B cell (primary cell): ENCODE data around the gene ARHGEF6. TPM values are rescaled to one million over a fixed set of nuclear protein-coding genes. Genes with fewer than 3 reads are reported as not detected.
A peak's percentile ranks its signal among the peaks of the same experiment; 100 is the strongest.

Source experiments
- ATAC-seq: fragments of 200-7000 bp; cut with Tn5 transposase; one replicate; pipeline ENCODE4 v1.10.0; 2021; ENCODE audit warnings: low read depth, mild to moderate bottlenecking, moderate number of reproducible peaks, moderate library complexity
- CTCF ChIA-PET: fragments of 350-600 bp; sonication (Branson Sonifier 250); formaldehyde crosslinking; loops from one replicate; lab custom pipeline; 2021; ENCODE audit warnings: antibody characterized with exemption, inconsistent platforms; lab: Charles Lee
- POLR2A ChIA-PET: fragments of 350-600 bp; sonication (Branson Sonifier 250); formaldehyde crosslinking; loops from one replicate; lab custom pipeline; 2021; ENCODE audit warnings: antibody characterized with exemption; lab: Charles Lee
- DNase-seq: peaks from one replicate; pipeline ENCODE4 v3.0.0; 2013
- H2AFZ ChIP-seq: 2 replicates; pipeline ENCODE4 v1.6.1; 2012; ENCODE audit warnings: mild to moderate bottlenecking, low read depth, low read length; ENCODE audit not compliant: insufficient read depth, poor library complexity, severe bottlenecking
- H3K27ac ChIP-seq, 2 donors: 1 replicate in 1 of 2; 2 replicates in 1 of 2; pipeline ENCODE4 v1.5.1; 2012 to 2013; ENCODE audit warnings: low read length in 2 of 2, mild to moderate bottlenecking in 2 of 2, moderate library complexity in 1 of 2
- H3K27me3 ChIP-seq, 4 experiments: fragments of 200-600 bp in 1 of 4; sonication (generic) in 1 of 4; replicated peaks in 1 of 4; 1 replicate in 2 of 4; 2 replicates in 2 of 4; pipeline versions ENCODE4 v1.6.1 to v1.7.0; 2013 to 2016; ENCODE audit warnings: low read length in 3 of 4, mild to moderate bottlenecking in 2 of 4, mixed read lengths in 1 of 4, moderate library complexity in 1 of 4; ENCODE audit not compliant: insufficient read depth in 4 of 4, control insufficient read depth in 3 of 4; ENCODE audit errors: control extremely low read depth in 1 of 4
- H3K36me3 ChIP-seq, 2 experiments: replicated peaks in 1 of 2; 1 replicate in 1 of 2; 2 replicates in 1 of 2; pipeline versions ENCODE4 v1.6.1 to v1.7.1; 2013; ENCODE audit warnings: low read length in 1 of 2; ENCODE audit not compliant: insufficient read depth in 2 of 2, control insufficient read depth in 1 of 2; ENCODE audit errors: control extremely low read depth in 1 of 2, extremely low read depth in 1 of 2
- H3K4me1 ChIP-seq, 2 donors: fragments of 200-600 bp in 1 of 2; sonication (generic) in 1 of 2; 1 replicate in 1 of 2; 2 replicates in 1 of 2; pipeline versions ENCODE4 v1.5.1 to v1.6.1; 2013 to 2017; ENCODE audit warnings: low read length in 2 of 2; ENCODE audit not compliant: control insufficient read depth in 2 of 2, insufficient read depth in 2 of 2
- H3K4me2 ChIP-seq: replicated peaks from 2 replicates; pipeline ENCODE3; 2012; ENCODE audit warnings: mild to moderate bottlenecking, low read depth, low read length; ENCODE audit not compliant: poor library complexity, severe bottlenecking
- H3K4me3 ChIP-seq, 5 experiments: fragments of 200-600 bp in 1 of 5; sonication (generic) in 1 of 5; 1 replicate in 3 of 5; 2 replicates in 2 of 5; pipeline versions ENCODE4 v1.5.1 to v1.7.0; 2011 to 2016; ENCODE audit warnings: low read length in 4 of 5, mild to moderate bottlenecking in 4 of 5, low read depth in 2 of 5, control low read depth in 1 of 5, moderate library complexity in 1 of 5; ENCODE audit not compliant: insufficient read depth in 1 of 5; ENCODE audit errors: control extremely low read depth in 1 of 5, extremely low read depth in 1 of 5
- H3K79me2 ChIP-seq: fragments of 200-600 bp; sonication (generic); one replicate; pipeline ENCODE4 v1.6.0; 2016; ENCODE audit warnings: low read length; ENCODE audit not compliant: control insufficient read depth, insufficient read depth
- H3K9ac ChIP-seq: fragments of 200-600 bp; sonication (generic); 2 replicates; pipeline ENCODE4 v1.6.1; 2017; ENCODE audit warnings: mild to moderate bottlenecking, low read length, moderate library complexity
- H3K9me3 ChIP-seq, 3 donors: one replicate each; pipeline versions ENCODE4 v1.6.1 to v1.7.1; 2013; ENCODE audit warnings: low read length in 2 of 3; ENCODE audit not compliant: control insufficient read depth in 2 of 3, insufficient read depth in 1 of 3; ENCODE audit errors: control extremely low read depth in 1 of 3
- H4K20me1 ChIP-seq: 2 replicates; pipeline ENCODE4 v1.6.0; 2012; ENCODE audit warnings: mild to moderate bottlenecking, low read length; ENCODE audit not compliant: insufficient read depth, control insufficient read depth, poor library complexity, severe bottlenecking
- H3K27ac Mint-ChIP-seq: one replicate; pipeline ENCODE4 v1.8.0; 2021; ENCODE audit warnings: mixed read lengths
- H3K27me3 Mint-ChIP-seq: one replicate; pipeline ENCODE4 v1.8.0; 2021; ENCODE audit warnings: mixed read lengths
- H3K4me1 Mint-ChIP-seq: one replicate; pipeline ENCODE4 v1.8.0; 2021; ENCODE audit warnings: mixed read lengths
- H3K4me3 Mint-ChIP-seq: one replicate; pipeline ENCODE4 v1.8.0; 2021; ENCODE audit warnings: mixed read lengths
- H3K9me3 Mint-ChIP-seq: one replicate; pipeline ENCODE4 v1.8.0; 2022; ENCODE audit warnings: mixed read lengths; ENCODE audit not compliant: insufficient read depth
- EZH2 ChIP-seq: IDR thresholded peaks from 2 replicates; pipeline ENCODE4 v1.6.1; 2012; ENCODE audit warnings: borderline replicate concordance, low read depth, mild to moderate bottlenecking, moderate library complexity, low read length; ENCODE audit not compliant: insufficient read depth, poor library complexity, severe bottlenecking
- WGBS: methylation state at CpG from one replicate; pipeline ENCODE4 v1.1.5; 2013; ENCODE audit warnings: missing lambda C conversion rate; ENCODE audit not compliant: insufficient coverage; 5-methylcytosine and 5-hydroxymethylcytosine counted together
- intact Hi-C: fragments of 100-400 bp; cut with micrococcal nuclease; formaldehyde crosslinking; loops from one replicate; pipeline ENCODE4 v1.10.0; 2022
- polyA plus RNA-seq: library from polyadenylated mRNA; depleted of rRNA; stranded (reverse); fragments of >200 nt; gene quantifications from 2 replicates; pipeline ENCODE4 v1.2.3, GENCODE V29; 2012
- total RNA-seq, 2 donors: library from RNA; stranded (reverse); fragments of 120-200 nt in 1 of 2; gene quantifications; 1 replicate in 1 of 2; 2 replicates in 1 of 2; pipeline versions ENCODE4 v1.2.3 to v1.2.4, GENCODE V29; 2013 to 2022
- TF ChIP-seq, protein P1 (sequence below): fragments of 200-600 bp; IDR thresholded peaks from one replicate; pipeline ENCODE4 v1.8.0; 2022; ENCODE audit warnings: antibody characterized with exemption, mild to moderate bottlenecking

ARHGEF6 gene
- total and polyA plus RNA-seq, 2 donors (not counting 1 experiment from before 2014, with no cell fraction given): 29.6 to 43.4 TPM

GRCh38 chrX:136692271-136692670, 88.5 kb downstream of the ARHGEF6 start:
- H4K20me1 ChIP-seq: no peaks in the 10 kb centered on the region
- no peak for TF ChIP-seq EZH2
- TF ChIP-seq, protein P1, sequence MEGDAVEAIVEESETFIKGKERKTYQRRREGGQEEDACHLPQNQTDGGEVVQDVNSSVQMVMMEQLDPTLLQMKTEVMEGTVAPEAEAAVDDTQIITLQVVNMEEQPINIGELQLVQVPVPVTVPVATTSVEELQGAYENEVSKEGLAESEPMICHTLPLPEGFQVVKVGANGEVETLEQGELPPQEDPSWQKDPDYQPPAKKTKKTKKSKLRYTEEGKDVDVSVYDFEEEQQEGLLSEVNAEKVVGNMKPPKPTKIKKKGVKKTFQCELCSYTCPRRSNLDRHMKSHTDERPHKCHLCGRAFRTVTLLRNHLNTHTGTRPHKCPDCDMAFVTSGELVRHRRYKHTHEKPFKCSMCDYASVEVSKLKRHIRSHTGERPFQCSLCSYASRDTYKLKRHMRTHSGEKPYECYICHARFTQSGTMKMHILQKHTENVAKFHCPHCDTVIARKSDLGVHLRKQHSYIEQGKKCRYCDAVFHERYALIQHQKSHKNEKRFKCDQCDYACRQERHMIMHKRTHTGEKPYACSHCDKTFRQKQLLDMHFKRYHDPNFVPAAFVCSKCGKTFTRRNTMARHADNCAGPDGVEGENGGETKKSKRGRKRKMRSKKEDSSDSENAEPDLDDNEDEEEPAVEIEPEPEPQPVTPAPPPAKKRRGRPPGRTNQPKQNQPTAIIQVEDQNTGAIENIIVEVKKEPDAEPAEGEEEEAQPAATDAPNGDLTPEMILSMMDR: no peak
- intact Hi-C loops: no loop called here
- ChIA-PET CTCF (no interaction called here), POLR2A (no interaction called here)
- H3K9me3 ChIP-seq: no peaks in the 10 kb centered on the region
- Mint-ChIP-seq H3K27me3 (no peaks in the 10 kb centered on the region), H3K4me1 (peaks cover 25% of the 10 kb centered on the region), H3K4me3 (no peak overlapping the region), H3K27ac (no peak overlapping the region), H3K9me3 (no peaks in the 10 kb centered on the region)
- no CpG with 5 or more reads among the region's 4 CpGs for WGBS
- H2AFZ ChIP-seq: no peak overlapping the region
- no peak overlapping the region for H3K27ac ChIP-seq
- ATAC-seq (no peak), DNase-seq (no peak)
- H3K4me1 ChIP-seq: peaks cover 15 to 25% of the 10 kb centered on the region in 2 donors
- no peak overlapping the region for H3K9ac ChIP-seq
- H3K27me3 ChIP-seq: no peaks in the 10 kb centered on the region
- H3K4me3 ChIP-seq: no peak overlapping the region
- H3K79me2 ChIP-seq: no peaks in the 10 kb centered on the region
- peaks cover 0 to 23% of the 10 kb centered on the region in 2 experiments for H3K36me3 ChIP-seq
- H3K4me2 ChIP-seq: no peak overlapping the region

GRCh38 chrX:136691028-136691809, 89.5 kb downstream of the ARHGEF6 start:
- ChIA-PET CTCF (interaction anchor here (1.1 kb wide), 1 partner anchor 83 kb away, joined by 3 read pairs; no protein-coding TSS in a partner anchor), POLR2A (no interaction called here)
- Histone ChIP-seq H3K79me2 (no peaks in the 10 kb centered on the region), H3K4me3 (no peak overlapping the region), H2AFZ (no peak overlapping the region), H3K36me3 (peaks cover 0 to 24% of the 10 kb centered on the region in 2 experiments), H3K27me3 (no peaks in the 10 kb centered on the region), H3K9ac (no peak overlapping the region), H3K4me1 (peaks cover 15 to 25% of the 10 kb centered on the region in 2 donors), H3K27ac (peak overlapping the region; percentile 2), H3K9me3 (no peaks in the 10 kb centered on the region), H3K4me2 (no peak overlapping the region), H4K20me1 (no peaks in the 10 kb centered on the region)
- peak; percentile 43 for DNase-seq
- no peaks in the 10 kb centered on the region for H3K27me3 Mint-ChIP-seq
- intact Hi-C loops: no loop called here
- TF ChIP-seq, protein P1: no peak
- TF ChIP-seq EZH2: no peak
- ATAC-seq: peak; percentile 53
- peaks cover 25% of the 10 kb centered on the region for H3K4me1 Mint-ChIP-seq
- peak overlapping the region; percentile 68 for H3K27ac Mint-ChIP-seq
- no CpG with 5 or more reads among the region's 3 CpGs for WGBS
- no peak overlapping the region for H3K4me3 Mint-ChIP-seq
- H3K9me3 Mint-ChIP-seq: no peaks in the 10 kb centered on the region
